PC-9 (cell line): ENCODE data around the gene SYT3. TPM values are rescaled to one million over a fixed set of nuclear protein-coding genes. Genes with fewer than 3 reads are reported as not detected.

Experiments
- BruUV-seq: library from RNA; stranded (reverse); fragments of 400-500 nt; replicated peaks from 2 replicates; lab custom pipeline; 2021; lab: Mats Ljungman, UMichigan
- CTCF ChIA-PET: fragments of 300-600 bp; sonication (Branson Sonifier 250); formaldehyde crosslinking; loops from one replicate; lab custom pipeline; 2022; ENCODE audit warnings: antibody characterized with exemption; lab: Charles Lee
- POLR2A ChIA-PET: fragments of 300-600 bp; sonication (Branson Sonifier 250); formaldehyde crosslinking; loops from one replicate; lab custom pipeline; 2022; ENCODE audit warnings: antibody characterized with exemption; ENCODE audit not compliant: unreplicated experiment; lab: Charles Lee
- DNase-seq, 2 experiments: peaks; one replicate each; pipeline versions ENCODE4 v3.0.0 to v3.0.0-alpha.2; 2015 to 2022; ENCODE audit warnings: mixed read lengths in 1 of 2
- H2AFZ ChIP-seq: fragments of 200-600 bp; sonication (generic); 2 replicates; pipeline ENCODE4 v1.8.1; 2017; ENCODE audit warnings: antibody characterized with exemption
- H3F3A ChIP-seq: fragments of 200-600 bp; sonication (generic); 2 replicates; pipeline ENCODE4 v1.8.1; 2017; ENCODE audit warnings: antibody characterized with exemption, mild to moderate bottlenecking, low read depth; ENCODE audit not compliant: insufficient read depth
- H3K27ac ChIP-seq: fragments of 200-600 bp; sonication (generic); 2 replicates; pipeline ENCODE4 v1.6.1; 2016; ENCODE audit warnings: mixed run types
- H3K27me3 ChIP-seq: fragments of 200-600 bp; sonication (generic); 2 replicates; pipeline ENCODE4 v1.6.1; 2016; ENCODE audit warnings: low read depth, mixed run types; ENCODE audit not compliant: insufficient read depth
- H3K36me3 ChIP-seq: fragments of 200-600 bp; sonication (generic); 2 replicates; pipeline ENCODE4 v1.6.1; 2016; ENCODE audit warnings: low read depth, mixed run types
- H3K4me1 ChIP-seq: fragments of 200-600 bp; sonication (generic); replicated peaks from 2 replicates; pipeline ENCODE4 v1.6.1; 2016; ENCODE audit warnings: mixed run types; ENCODE audit not compliant: insufficient read depth
- H3K4me2 ChIP-seq: fragments of 200-600 bp; sonication (generic); 2 replicates; pipeline ENCODE4 v1.6.1; 2017; ENCODE audit warnings: mixed run types
- H3K4me3 ChIP-seq: fragments of 200-600 bp; sonication (generic); 2 replicates; pipeline ENCODE4 v1.6.1; 2016; ENCODE audit warnings: mixed run types
- H3K79me2 ChIP-seq: fragments of 200-600 bp; sonication (generic); 2 replicates; pipeline ENCODE4 v1.6.1; 2017; ENCODE audit warnings: low read depth, mixed run types
- H3K9me2 ChIP-seq: fragments of 200-600 bp; sonication (generic); 2 replicates; pipeline ENCODE4 v1.8.1; 2017; ENCODE audit warnings: mild to moderate bottlenecking; ENCODE audit not compliant: insufficient read depth
- H3K9me3 ChIP-seq: fragments of 200-600 bp; sonication (generic); 2 replicates; pipeline ENCODE4 v1.8.1; 2016; ENCODE audit warnings: low read depth; ENCODE audit not compliant: insufficient read depth
- H4K20me1 ChIP-seq: fragments of 200-600 bp; sonication (generic); 2 replicates; pipeline ENCODE4 v1.8.1; 2017; ENCODE audit not compliant: insufficient read depth
- CTCF ChIP-seq: fragments of 200-600 bp; sonication (generic); conservative IDR thresholded peaks from 2 replicates; pipeline ENCODE4 v1.6.1; 2017; ENCODE audit warnings: mixed run types, antibody characterized with exemption, mild to moderate bottlenecking, moderate library complexity
- EZH2 ChIP-seq: fragments of 200-600 bp; sonication (generic); IDR thresholded peaks from 2 replicates; pipeline ENCODE4 v1.8.0; 2017; ENCODE audit warnings: antibody characterized with exemption, low read depth
- intact Hi-C: fragments of 100-400 bp; cut with micrococcal nuclease; formaldehyde crosslinking; loops from one replicate; pipeline ENCODE4 v1.10.0; 2022; ENCODE audit not compliant: unreplicated experiment
- total RNA-seq: library from RNA; stranded (reverse); gene quantifications from 2 replicates; pipeline ENCODE4 v1.2.3, GENCODE V29; 2021

Gene SYT3
- total RNA-seq, 1 experiment from 2014 or later = not detected

DNA sequence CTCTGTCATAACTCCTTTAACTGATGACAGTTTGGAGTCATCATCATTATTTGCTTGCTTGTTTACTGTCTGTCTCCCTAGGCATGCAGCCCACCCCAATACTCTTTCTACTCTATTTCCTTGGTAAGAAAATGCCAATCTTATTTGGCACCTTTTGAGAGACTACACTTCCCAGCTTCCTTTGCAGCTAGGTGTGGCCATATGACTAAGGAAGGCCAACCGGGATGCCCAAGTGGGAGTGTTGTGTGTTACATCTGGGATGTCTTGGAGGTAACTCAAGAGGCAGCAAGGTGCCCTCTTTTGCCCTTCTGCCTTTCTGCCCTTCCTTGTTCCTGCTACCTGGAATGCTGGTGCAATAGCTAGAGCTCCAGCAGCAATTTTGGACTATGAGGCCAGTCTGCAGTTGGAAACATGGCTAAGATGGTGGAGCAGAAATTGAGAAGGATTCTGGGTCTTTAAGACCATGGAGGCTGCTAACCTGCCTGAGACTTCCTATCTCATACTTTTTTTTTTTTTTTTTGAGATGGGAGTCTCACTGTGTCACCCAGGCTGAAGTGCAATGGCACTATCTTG is 37.0 kb upstream of the SYT3 start:
- CTCF ChIA-PET = no interaction called here
- no peaks in the 10 kb centered on the region for H4K20me1 ChIP-seq
- H3K4me2 ChIP-seq = no peak overlapping the region
- intact Hi-C loops = no loop called here
- no peak overlapping the region for H2AFZ ChIP-seq
- no TSS peak for BruUV-seq
- no peaks in the 10 kb centered on the region for H3K4me1 ChIP-seq
- no peaks in the 10 kb centered on the region for H3K36me3 ChIP-seq
- DNase-seq = no peak
- no peak overlapping the region for H3K4me3 ChIP-seq
- TF ChIP-seq EZH2 (no peak), CTCF (no peak)
- H3F3A ChIP-seq = no peaks in the 10 kb centered on the region
- H3K27me3 ChIP-seq = peaks cover 74% of the 10 kb centered on the region
- no peaks in the 10 kb centered on the region for H3K9me3 ChIP-seq
- H3K27ac ChIP-seq = no peak overlapping the region
- POLR2A ChIA-PET = no interaction called here
- H3K79me2 ChIP-seq = no peaks in the 10 kb centered on the region
- no peaks in the 10 kb centered on the region for H3K9me2 ChIP-seq

DNA sequence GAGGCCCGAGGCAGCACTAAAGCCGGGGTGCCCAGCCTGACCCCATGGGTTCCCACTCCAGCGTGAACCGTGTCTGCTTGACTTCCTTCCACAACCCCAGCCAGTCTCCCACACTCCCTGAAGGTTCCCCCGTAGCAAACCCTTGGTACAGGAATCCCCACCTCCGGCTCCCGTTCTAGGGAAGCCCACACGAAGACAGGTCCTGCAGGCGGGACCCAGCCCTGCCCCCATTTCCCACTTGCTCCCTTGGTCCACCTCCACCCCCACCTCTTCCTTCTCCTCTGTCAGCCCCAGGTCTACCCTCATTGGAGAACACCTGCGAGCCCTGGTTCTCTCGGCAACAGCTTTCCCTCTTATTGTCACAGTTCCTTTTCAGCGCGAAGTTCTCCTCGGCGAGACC is 33.4 kb upstream of the SYT3 start:
- DNase-seq = no peak
- Histone ChIP-seq H3K4me1 (no peaks in the 10 kb centered on the region), H3K36me3 (no peaks in the 10 kb centered on the region), H3K9me3 (no peaks in the 10 kb centered on the region), H3K4me3 (no peak overlapping the region), H3K9me2 (no peaks in the 10 kb centered on the region), H2AFZ (no peak overlapping the region), H3K27me3 (peaks cover 70% of the 10 kb centered on the region), H4K20me1 (no peaks in the 10 kb centered on the region; the same call in 1 of the 2 replicates), H3F3A (no peaks in the 10 kb centered on the region), H3K27ac (no peak overlapping the region), H3K79me2 (no peaks in the 10 kb centered on the region), H3K4me2 (no peak overlapping the region)
- TF ChIP-seq CTCF = no peak
- TF ChIP-seq EZH2 = no peak
- ChIA-PET POLR2A (no interaction called here), CTCF (no interaction called here)
- no TSS peak for BruUV-seq
- intact Hi-C loops = no loop called here

GRCh38 chr19:50670102-50670380 is 30.4 kb upstream of the SYT3 start:
- Histone ChIP-seq H3K79me2 (no peaks in the 10 kb centered on the region), H3K4me3 (no peak overlapping the region), H3K4me2 (no peak overlapping the region), H3K4me1 (no peaks in the 10 kb centered on the region), H3F3A (no peaks in the 10 kb centered on the region), H3K27ac (no peak overlapping the region), H3K36me3 (no peaks in the 10 kb centered on the region), H4K20me1 (no peaks in the 10 kb centered on the region; the same call in 1 of the 2 replicates), H3K9me2 (no peaks in the 10 kb centered on the region), H2AFZ (no peak overlapping the region), H3K27me3 (peaks cover 64% of the 10 kb centered on the region), H3K9me3 (no peaks in the 10 kb centered on the region)
- no TSS peak for BruUV-seq
- TF ChIP-seq CTCF (no peak), EZH2 (no peak)
- intact Hi-C loops = no loop called here
- ChIA-PET POLR2A (interaction anchor here (0.6 kb wide), 1 partner anchor 724 kb away, joined by 4 read pairs; no protein-coding TSS in a partner anchor), CTCF (no interaction called here)
- no peak for DNase-seq
